HCT116 (cell line): ENCODE data around the gene LHX5. TPM values are rescaled to one million over a fixed set of nuclear protein-coding genes. Genes with fewer than 3 reads are reported as not detected.

Experiments used
- ATAC-seq: fragments of 200-7000 bp; cut with Tn5 transposase; 2 replicates; pipeline ENCODE4 v1.9.1; 2020; ENCODE audit warnings: mild to moderate bottlenecking, moderate library complexity
- BruUV-seq: library from RNA; stranded (reverse); fragments of 400-500 nt; replicated peaks from 2 replicates; lab custom pipeline; 2021; lab: Mats Ljungman, UMichigan
- CTCF ChIA-PET: fragments of 300-600 bp; sonication (Branson Sonifier 250); formaldehyde crosslinking; loops from one replicate; lab custom pipeline; 2021; ENCODE audit warnings: antibody characterized with exemption; lab: Charles Lee
- POLR2A ChIA-PET: fragments of 300-600, 350-600 bp; sonication (Branson Sonifier 250); formaldehyde crosslinking; loops from one replicate; lab custom pipeline; 2021; ENCODE audit warnings: antibody characterized with exemption; lab: Charles Lee
- RAD21 ChIA-PET, 2 experiments: fragments of 300-600 bp; sonication (Branson Sonifier 250); formaldehyde crosslinking; loops; one replicate each; lab custom pipeline; 2023; ENCODE audit warnings: low total read pairs in 2 of 2; ENCODE audit not compliant: uncharacterized antibody in 2 of 2, unreplicated experiment in 2 of 2, low non-redundant PET in 1 of 2; lab: Charles Lee
- DNase-seq: peaks from one replicate; pipeline ENCODE4 v3.0.0-alpha.2; 2010; ENCODE audit warnings: low read depth, low spot score
- H2AFZ ChIP-seq: fragments of 200-600 bp; shearing (Covaris generic), sonication (generic); 2 replicates; pipeline ENCODE4 v1.6.1; 2017; ENCODE audit warnings: low read depth, mixed run types, mixed read lengths, antibody characterized with exemption, low read length; ENCODE audit not compliant: poor library complexity, severe bottlenecking
- H3K27ac ChIP-seq: 2 replicates; pipeline ENCODE4 v1.5.1; 2012; ENCODE audit warnings: low read depth, low read length
- H3K27me3 ChIP-seq: fragments of 200-600 bp; sonication (generic); 2 replicates; pipeline ENCODE4 v1.6.1; 2016; ENCODE audit warnings: mixed run types, low read length, mixed read lengths; ENCODE audit not compliant: insufficient read depth
- H3K36me3 ChIP-seq, 2 experiments: fragments of 200-500 bp in 1 of 2; fragments of 200-600 bp in 1 of 2; sonication (Bioruptor generic) in 1 of 2; sonication (generic) in 1 of 2; 2 replicates each; pipeline versions ENCODE4 v1.5.1 to v1.6.1; 2014 to 2016; ENCODE audit warnings: low read length in 2 of 2, inconsistent platforms in 1 of 2, mixed read lengths in 1 of 2, mixed run types in 1 of 2; ENCODE audit not compliant: insufficient read depth in 2 of 2, control insufficient read depth in 1 of 2
- H3K4me1 ChIP-seq, 2 experiments: fragments of 200-600 bp in 1 of 2; sonication (generic) in 1 of 2; 2 replicates each; pipeline versions ENCODE4 v1.5.1 to v1.6.1; 2012 to 2017; ENCODE audit warnings: low read length in 2 of 2, inconsistent platforms in 1 of 2, mild to moderate bottlenecking in 1 of 2, mixed read lengths in 1 of 2, mixed run types in 1 of 2, moderate library complexity in 1 of 2; ENCODE audit not compliant: insufficient read depth in 2 of 2, control insufficient read depth in 1 of 2
- H3K4me2 ChIP-seq: fragments of 200-600 bp; sonication (generic); 2 replicates; pipeline ENCODE4 v1.6.1; 2017; ENCODE audit warnings: mixed run types, low read length, mixed read lengths
- H3K4me3 ChIP-seq, 2 experiments: fragments of 200-600 bp in 1 of 2; sonication (generic) in 1 of 2; replicated peaks in 1 of 2; 2 replicates each; pipeline ENCODE4 v1.5.1; 2011 to 2016; ENCODE audit warnings: low read length in 2 of 2, control low read depth in 1 of 2, low read depth in 1 of 2, mild to moderate bottlenecking in 1 of 2, mixed read lengths in 1 of 2, mixed run types in 1 of 2
- H3K79me2 ChIP-seq: fragments of 200-600 bp; sonication (generic); 2 replicates; pipeline ENCODE4 v1.6.1; 2017; ENCODE audit warnings: mild to moderate bottlenecking, mixed run types, low read length, moderate library complexity, mixed read lengths; ENCODE audit not compliant: insufficient read depth
- H3K9ac ChIP-seq: fragments of 200-600 bp; sonication (generic); 2 replicates; pipeline ENCODE4 v1.6.1; 2016; ENCODE audit warnings: low read length, mixed read lengths
- H3K9me2 ChIP-seq: fragments of 200-600 bp; sonication (generic), shearing (Covaris generic); 2 replicates; pipeline ENCODE4 v1.6.1; 2017; ENCODE audit warnings: mixed run types, mild to moderate bottlenecking, moderate library complexity; ENCODE audit not compliant: insufficient read depth
- H3K9me3 ChIP-seq, 2 experiments: fragments of 200-500 bp in 1 of 2; fragments of 200-600 bp in 1 of 2; sonication (Bioruptor generic) in 1 of 2; sonication (generic) in 1 of 2; 2 replicates each; pipeline ENCODE4 v1.6.1; 2014 to 2017; ENCODE audit warnings: low read length in 2 of 2, mixed read lengths in 2 of 2, inconsistent platforms in 1 of 2, low read depth in 1 of 2, mild to moderate bottlenecking in 1 of 2, mixed run types in 1 of 2, moderate library complexity in 1 of 2; ENCODE audit not compliant: control insufficient read depth in 1 of 2, insufficient read depth in 1 of 2
- H4K20me1 ChIP-seq: fragments of 200-600 bp; sonication (generic), shearing (Covaris generic); 2 replicates; pipeline ENCODE4 v1.6.1; 2017; ENCODE audit warnings: mixed run types, mild to moderate bottlenecking, moderate library complexity; ENCODE audit not compliant: insufficient read depth
- CTCF ChIP-seq, 3 experiments: fragments of 200-600 bp in 1 of 3; sonication (generic) in 1 of 3; IDR thresholded peaks in 2 of 3; conservative IDR thresholded peaks in 1 of 3; 2 replicates each; pipeline ENCODE4 v1.5.1; 2012 to 2017; ENCODE audit warnings: low read depth in 2 of 3, low read length in 2 of 3, antibody characterized with exemption in 1 of 3, borderline replicate concordance in 1 of 3, control low read depth in 1 of 3, mild to moderate bottlenecking in 1 of 3, mixed read lengths in 1 of 3, mixed run types in 1 of 3, moderate library complexity in 1 of 3; ENCODE audit not compliant: insufficient read depth in 1 of 3
- EZH2 ChIP-seq: fragments of 200-600 bp; sonication (generic); IDR thresholded peaks from 2 replicates; pipeline ENCODE4 v1.6.1; 2017; ENCODE audit warnings: antibody characterized with exemption, mixed run types
- FOSL1 ChIP-seq: IDR thresholded peaks from 2 replicates; pipeline ENCODE4 v1.6.1; 2012; ENCODE audit warnings: low read depth
- JUND ChIP-seq: IDR thresholded peaks from 2 replicates; pipeline ENCODE4 v1.6.1; 2012
- MAX ChIP-seq: IDR thresholded peaks from 2 replicates; pipeline ENCODE4 v1.6.1; 2012
- POLR2AphosphoS5 ChIP-seq: IDR thresholded peaks from 2 replicates; pipeline ENCODE4 v1.6.1; 2011; ENCODE audit warnings: mild to moderate bottlenecking, low read depth, low read length, moderate library complexity
- RAD21 ChIP-seq: IDR thresholded peaks from 2 replicates; pipeline ENCODE4 v1.6.1; 2012; ENCODE audit warnings: low read depth, mild to moderate bottlenecking
- YY1 ChIP-seq: IDR thresholded peaks from 2 replicates; pipeline ENCODE4 v1.6.1; 2011; ENCODE audit warnings: low read length, low read depth, moderate library complexity, mild to moderate bottlenecking; ENCODE audit not compliant: insufficient replicate concordance; ENCODE audit errors: extremely low read depth
- ZFX ChIP-seq: fragments of 450-650 bp; IDR thresholded peaks from 2 replicates; pipeline ENCODE4 v1.6.1; 2017
- intact Hi-C: fragments of 100-400 bp; cut with micrococcal nuclease; formaldehyde crosslinking; loops from 2 replicates; pipeline ENCODE4 v1.10.0; 2022
- total RNA-seq: library from RNA; stranded (reverse); gene quantifications from one replicate; pipeline ENCODE4 v1.2.1, GENCODE V29; 2021; ENCODE audit not compliant: unreplicated experiment

The LHX5 gene
- total RNA-seq, 1 experiment from 2014 or later: 2.4 TPM

GRCh38 chr12:113462117-113462774 is 9.4 kb downstream of the LHX5 start:
- Histone ChIP-seq H3K36me3 (no peaks in the 10 kb centered on the region), H3K4me2 (peak overlapping the region; percentile 61), H3K9me2 (no peaks in the 10 kb centered on the region)
- peak; percentile 6 for TF ChIP-seq YY1
- peak; percentile 72 for TF ChIP-seq RAD21
- TF ChIP-seq POLR2AphosphoS5: peak; percentile 35; the same call in 1 of the 2 replicates
- TF ChIP-seq MAX: 0 out of 2 replicates have a peak, but pooled peaks have one; percentile 7
- peak; percentile 67 to 87 (median 75) for TF ChIP-seq CTCF (IDR thresholded peaks at IDR 0.05 in 2 of 3, conservative IDR thresholded peaks at IDR 0.05 in 1 of 3; ENCODE audit: borderline replicate concordance in 1 of 3, insufficient read depth in 1 of 3, low read depth in 2 of 3, low read length in 2 of 3)
- TF ChIP-seq JUND: no peak
- no peak for TF ChIP-seq ZFX
- TF ChIP-seq FOSL1: no peak
- no peak for TF ChIP-seq EZH2
- TF ChIP-seq, all 23 proteins: peak for 5
- H3K9me3 ChIP-seq: no peaks in the 10 kb centered on the region
- H3K4me1 ChIP-seq: peaks cover 3 to 11% of the 10 kb centered on the region in 2 experiments; a peak in 3 of 4 replicates
- intact Hi-C loops: loop anchor here (1.0 kb wide), 2 partner anchors 311 to 450 kb away; no protein-coding TSS in a partner anchor
- H3K4me3 ChIP-seq: no peak overlapping the region
- H3K9ac ChIP-seq: no peak overlapping the region
- H3K27me3 ChIP-seq: peaks cover 12% of the 10 kb centered on the region; the same call in 1 of the 2 replicates
- H4K20me1 ChIP-seq: no peaks in the 10 kb centered on the region
- BruUV-seq: no TSS peak
- RAD21 ChIA-PET: interaction anchor here in 1 of 2 experiments (0.7 kb wide), 1 partner anchor 174 kb away, joined by 3 read pairs; no protein-coding TSS in a partner anchor
- peak; percentile 67 for DNase-seq
- peak; percentile 85 for ATAC-seq
- CTCF ChIA-PET: interaction anchor here (0.5 to 3.2 kb wide), 23 partner anchors 8 to 833 kb away, joined by 3 to 19 read pairs (median 4); no protein-coding TSS in a partner anchor
- H3K27ac ChIP-seq: no peak overlapping the region
- H2AFZ ChIP-seq: peak overlapping the region; percentile 79
- no peaks in the 10 kb centered on the region for H3K79me2 ChIP-seq
- POLR2A ChIA-PET: no interaction called here
